SU-DHL-6 (cell line): ENCODE results near the gene CALCR.

ENCODE experiments used
- H2AFZ ChIP-seq: fragments of 200-600 bp; sonication (generic); 2 replicates; pipeline ENCODE4 v1.6.1; 2014; ENCODE audit warnings: low read depth, mild to moderate bottlenecking, moderate library complexity, mixed read lengths, antibody characterized with exemption, low read length; ENCODE audit not compliant: severe bottlenecking
- H3F3A ChIP-seq: fragments of 200-600 bp; shearing (Covaris generic); 2 replicates; pipeline ENCODE4 v1.6.0; 2016; ENCODE audit warnings: antibody characterized with exemption, mild to moderate bottlenecking; ENCODE audit not compliant: insufficient read depth
- H3K27ac ChIP-seq: fragments of 200-600 bp; sonication (generic); 2 replicates; pipeline ENCODE4 v1.5.1; 2016; ENCODE audit warnings: low read depth, mild to moderate bottlenecking, low read length, moderate library complexity, mixed read lengths
- H3K27me3 ChIP-seq: fragments of 200-600 bp; sonication (generic), shearing (Covaris generic); 2 replicates; pipeline ENCODE4 v1.6.0; 2014; ENCODE audit warnings: mild to moderate bottlenecking, low read length
- H3K36me3 ChIP-seq: fragments of 200-600 bp; sonication (generic); 2 replicates; pipeline ENCODE4 v1.6.1; 2014; ENCODE audit warnings: mild to moderate bottlenecking, low read length, mixed read lengths
- H3K4me2 ChIP-seq: fragments of 300-600, 200-600 bp; shearing (Covaris generic), sonication (generic); 2 replicates; pipeline ENCODE4 v1.6.0; 2014; ENCODE audit warnings: low read length, low read depth, mild to moderate bottlenecking; ENCODE audit not compliant: poor library complexity, severe bottlenecking
- H3K4me3 ChIP-seq: fragments of 200-600 bp; sonication (generic); 2 replicates; pipeline ENCODE4 v1.5.1; 2014; ENCODE audit warnings: antibody characterized with exemption, low read length, mild to moderate bottlenecking, mixed read lengths; ENCODE audit not compliant: insufficient read depth, poor library complexity, severe bottlenecking
- H3K79me2 ChIP-seq: fragments of 200-600 bp; sonication (generic); 2 replicates; pipeline ENCODE4 v1.6.1; 2014; ENCODE audit warnings: mild to moderate bottlenecking, low read length, moderate library complexity; ENCODE audit not compliant: insufficient read depth
- H3K9ac ChIP-seq: fragments of 200-600 bp; sonication (generic); 2 replicates; pipeline ENCODE4 v1.7.0; 2014; ENCODE audit warnings: mild to moderate bottlenecking, low read length
- H3K9me2 ChIP-seq: fragments of 200-600 bp; sonication (generic); replicated peaks from 2 replicates; pipeline ENCODE4 v1.6.1; 2014; ENCODE audit warnings: low read length; ENCODE audit not compliant: insufficient read depth
- H3K9me3 ChIP-seq: fragments of 200-600 bp; sonication (generic); 2 replicates; pipeline ENCODE4 v1.6.1; 2014; ENCODE audit warnings: low read length, mixed read lengths; ENCODE audit not compliant: insufficient read depth
- H4K20me1 ChIP-seq: fragments of 200-600 bp; sonication (generic); 2 replicates; pipeline ENCODE4 v1.6.1; 2014; ENCODE audit warnings: low read depth, mild to moderate bottlenecking, antibody characterized with exemption, low read length, moderate library complexity, mixed read lengths
- EZH2phosphoT487 ChIP-seq: fragments of 200-600 bp; sonication (generic), shearing (Covaris generic); conservative IDR thresholded peaks from 2 replicates; pipeline ENCODE4 v1.6.1; 2018; ENCODE audit warnings: mild to moderate bottlenecking, antibody characterized with exemption, low read length, moderate library complexity, mixed read lengths
- TF ChIP-seq, protein P1 (sequence below): fragments of 200-600 bp; sonication (generic); IDR thresholded peaks from one replicate; pipeline ENCODE4 v1.5.1; 2017; ENCODE audit warnings: antibody characterized with exemption, mild to moderate bottlenecking, low read length, moderate library complexity; ENCODE audit not compliant: insufficient read depth, poor library complexity, severe bottlenecking

The CALCR gene

DNA sequence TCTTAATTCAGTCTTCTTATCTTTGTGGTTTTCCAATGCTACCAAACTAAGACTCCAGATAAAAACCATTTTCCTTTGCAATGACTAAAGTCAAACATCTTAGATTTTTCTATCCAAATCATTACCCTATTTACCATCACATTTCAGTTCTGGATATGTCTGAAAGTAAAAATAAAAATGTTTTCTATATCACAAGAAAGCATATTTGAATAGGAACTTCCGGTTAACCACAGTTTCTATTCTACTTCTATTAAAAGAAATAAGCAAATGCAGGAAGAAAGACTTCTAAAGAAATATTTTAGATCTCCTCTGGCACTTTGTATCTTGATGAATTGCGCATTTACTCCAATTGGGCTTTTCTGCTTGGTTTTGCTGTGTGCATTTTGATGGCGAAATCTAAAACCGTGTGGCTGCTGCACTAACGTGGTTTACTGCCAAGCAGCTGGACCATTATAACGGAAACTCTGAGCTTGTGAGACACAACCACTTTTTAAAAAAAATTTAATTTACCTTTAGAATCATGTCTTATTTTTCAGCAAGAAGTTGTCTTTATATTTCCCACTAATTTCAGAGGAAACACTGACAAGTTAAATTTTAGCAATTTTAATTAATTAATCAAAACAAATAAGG is 196.3 kb downstream of the CALCR start:
- no peak overlapping the region for H3K27ac ChIP-seq
- H3F3A ChIP-seq = no peaks in the 10 kb centered on the region; the same call in 1 of the 2 replicates
- H3K36me3 ChIP-seq = no peaks in the 10 kb centered on the region
- no peak overlapping the region for H3K4me3 ChIP-seq
- no peaks in the 10 kb centered on the region for H3K9me2 ChIP-seq
- H3K9ac ChIP-seq = no peak overlapping the region
- H2AFZ ChIP-seq = no peak overlapping the region
- TF ChIP-seq EZH2phosphoT487 = no peak
- TF ChIP-seq, protein P1, sequence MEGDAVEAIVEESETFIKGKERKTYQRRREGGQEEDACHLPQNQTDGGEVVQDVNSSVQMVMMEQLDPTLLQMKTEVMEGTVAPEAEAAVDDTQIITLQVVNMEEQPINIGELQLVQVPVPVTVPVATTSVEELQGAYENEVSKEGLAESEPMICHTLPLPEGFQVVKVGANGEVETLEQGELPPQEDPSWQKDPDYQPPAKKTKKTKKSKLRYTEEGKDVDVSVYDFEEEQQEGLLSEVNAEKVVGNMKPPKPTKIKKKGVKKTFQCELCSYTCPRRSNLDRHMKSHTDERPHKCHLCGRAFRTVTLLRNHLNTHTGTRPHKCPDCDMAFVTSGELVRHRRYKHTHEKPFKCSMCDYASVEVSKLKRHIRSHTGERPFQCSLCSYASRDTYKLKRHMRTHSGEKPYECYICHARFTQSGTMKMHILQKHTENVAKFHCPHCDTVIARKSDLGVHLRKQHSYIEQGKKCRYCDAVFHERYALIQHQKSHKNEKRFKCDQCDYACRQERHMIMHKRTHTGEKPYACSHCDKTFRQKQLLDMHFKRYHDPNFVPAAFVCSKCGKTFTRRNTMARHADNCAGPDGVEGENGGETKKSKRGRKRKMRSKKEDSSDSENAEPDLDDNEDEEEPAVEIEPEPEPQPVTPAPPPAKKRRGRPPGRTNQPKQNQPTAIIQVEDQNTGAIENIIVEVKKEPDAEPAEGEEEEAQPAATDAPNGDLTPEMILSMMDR = no peak
- H3K4me2 ChIP-seq = peak overlapping the region; percentile 30
- no peaks in the 10 kb centered on the region for H4K20me1 ChIP-seq
- H3K27me3 ChIP-seq = no peaks in the 10 kb centered on the region
- no peaks in the 10 kb centered on the region for H3K9me3 ChIP-seq
- H3K79me2 ChIP-seq = no peaks in the 10 kb centered on the region

DNA sequence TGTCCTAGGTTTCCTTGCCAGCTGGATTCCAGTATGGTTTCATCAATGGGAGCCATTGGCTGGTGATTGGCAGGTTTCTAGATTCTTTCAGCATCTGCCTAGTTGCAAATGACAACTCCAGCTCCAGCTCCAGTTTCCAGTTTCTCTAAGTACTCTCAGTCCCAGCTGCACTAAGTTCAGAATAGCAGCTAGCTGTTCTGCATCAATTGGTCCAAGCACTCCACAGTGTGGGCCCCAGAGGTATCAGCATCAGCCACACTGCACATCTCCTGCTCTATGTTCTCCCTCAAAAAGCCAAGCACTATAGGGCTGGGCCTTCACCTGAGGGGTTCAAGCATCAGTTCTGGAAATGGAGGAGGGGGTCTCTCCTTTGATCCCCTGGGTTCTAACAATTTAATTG is 198.9 kb downstream of the CALCR start:
- Histone ChIP-seq H3K9me2 (no peaks in the 10 kb centered on the region), H3K27ac (no peak overlapping the region), H3K36me3 (no peaks in the 10 kb centered on the region), H3K27me3 (no peaks in the 10 kb centered on the region), H4K20me1 (no peaks in the 10 kb centered on the region), H2AFZ (no peak overlapping the region), H3K9me3 (no peaks in the 10 kb centered on the region), H3F3A (no peaks in the 10 kb centered on the region; the same call in 1 of the 2 replicates), H3K9ac (no peak overlapping the region), H3K4me3 (no peak overlapping the region), H3K4me2 (no peak overlapping the region), H3K79me2 (no peaks in the 10 kb centered on the region)
- TF ChIP-seq, protein P1 = no peak
- no peak for TF ChIP-seq EZH2phosphoT487
